GM21423 (cell line): ENCODE data around the gene CACNA1I.

Experiments used
- ATAC-seq: cut with Tn5 transposase; IDR thresholded peaks from one replicate; pipeline ENCODE4 v1.9.1; 2021; ENCODE audit warnings: mild to moderate bottlenecking, moderate library complexity; ENCODE audit not compliant: unreplicated experiment

CACNA1I gene

GRCh38 chr22:39535357-39535725, 35.2 kb upstream of the CACNA1I start:
- no peak for ATAC-seq

DNA sequence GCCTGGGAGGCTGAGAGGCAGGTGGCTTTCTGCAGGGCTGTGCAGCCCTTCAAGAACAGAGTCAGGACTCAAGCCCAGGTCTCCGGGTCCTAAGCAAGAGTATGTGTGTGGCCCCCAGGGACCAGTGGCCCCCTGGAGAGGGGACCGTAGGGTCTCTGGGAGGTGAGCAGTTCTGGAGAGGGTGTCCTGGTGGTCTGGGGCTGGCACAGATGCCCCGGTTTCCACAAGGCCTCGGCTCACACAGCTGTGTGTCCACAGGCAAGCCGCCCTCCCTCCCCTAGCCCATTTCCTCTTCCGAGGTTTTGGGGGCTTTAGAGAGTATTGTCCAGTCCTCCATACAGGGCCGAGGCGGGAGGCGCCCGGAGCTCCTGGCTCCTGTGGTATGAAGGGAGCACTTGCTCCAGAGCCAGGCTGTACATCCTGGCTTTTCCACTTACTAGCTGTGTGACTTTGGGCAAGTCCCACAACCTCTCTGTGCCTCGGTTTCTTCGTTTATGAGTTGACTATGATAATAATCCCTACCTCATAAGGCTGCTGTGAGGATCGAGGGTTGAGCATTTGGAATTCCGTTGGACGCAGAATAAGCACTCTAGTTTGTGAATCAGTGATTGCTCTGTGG, 34.6 kb upstream of the CACNA1I start:
- no peak for ATAC-seq

- no peak for ATAC-seq
These were observed 33.8 kb upstream of the CACNA1I start for GRCh38 chr22:39536711-39537110.

DNA sequence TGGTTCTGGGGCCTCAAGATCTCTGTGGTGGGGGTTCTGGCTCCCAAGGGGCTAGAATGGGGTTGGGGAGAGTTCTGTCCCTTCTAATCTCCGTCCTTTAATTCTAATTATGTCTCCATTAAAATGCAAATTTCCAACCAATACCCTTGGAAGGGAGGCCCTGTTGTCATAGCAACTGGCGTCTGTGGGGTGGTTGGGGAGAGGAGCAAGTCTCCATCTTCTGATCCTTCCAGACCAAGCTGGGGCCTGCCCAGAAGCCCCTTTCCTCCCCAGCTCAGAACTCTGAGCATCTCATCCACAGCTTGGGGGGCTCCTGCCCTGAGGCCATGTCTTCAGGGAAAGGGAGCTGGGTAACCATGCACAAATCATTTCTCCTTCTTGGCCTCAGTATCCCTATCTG, 32.6 kb upstream of the CACNA1I start:
- no peak for ATAC-seq

DNA sequence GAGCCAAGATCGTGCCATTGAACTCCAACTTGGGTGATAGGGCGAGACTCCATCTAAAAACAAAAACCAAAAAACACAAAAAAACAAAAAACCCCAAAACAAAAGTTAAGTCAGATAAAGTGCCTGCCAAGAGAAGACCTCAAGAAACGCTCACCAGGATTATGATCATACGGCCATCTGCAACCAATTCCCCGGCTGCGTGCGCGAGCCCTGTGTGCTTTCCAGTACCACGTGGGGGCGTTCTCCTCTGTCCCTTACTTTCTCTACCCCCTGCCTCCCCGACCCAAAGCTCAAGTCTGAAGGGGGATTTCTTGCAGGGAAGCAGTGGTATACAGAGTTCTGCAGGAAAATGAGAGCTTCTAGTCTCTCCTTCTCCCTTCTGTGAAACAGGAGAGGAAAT, 27.5 kb upstream of the CACNA1I start:
- ATAC-seq: no peak

DNA sequence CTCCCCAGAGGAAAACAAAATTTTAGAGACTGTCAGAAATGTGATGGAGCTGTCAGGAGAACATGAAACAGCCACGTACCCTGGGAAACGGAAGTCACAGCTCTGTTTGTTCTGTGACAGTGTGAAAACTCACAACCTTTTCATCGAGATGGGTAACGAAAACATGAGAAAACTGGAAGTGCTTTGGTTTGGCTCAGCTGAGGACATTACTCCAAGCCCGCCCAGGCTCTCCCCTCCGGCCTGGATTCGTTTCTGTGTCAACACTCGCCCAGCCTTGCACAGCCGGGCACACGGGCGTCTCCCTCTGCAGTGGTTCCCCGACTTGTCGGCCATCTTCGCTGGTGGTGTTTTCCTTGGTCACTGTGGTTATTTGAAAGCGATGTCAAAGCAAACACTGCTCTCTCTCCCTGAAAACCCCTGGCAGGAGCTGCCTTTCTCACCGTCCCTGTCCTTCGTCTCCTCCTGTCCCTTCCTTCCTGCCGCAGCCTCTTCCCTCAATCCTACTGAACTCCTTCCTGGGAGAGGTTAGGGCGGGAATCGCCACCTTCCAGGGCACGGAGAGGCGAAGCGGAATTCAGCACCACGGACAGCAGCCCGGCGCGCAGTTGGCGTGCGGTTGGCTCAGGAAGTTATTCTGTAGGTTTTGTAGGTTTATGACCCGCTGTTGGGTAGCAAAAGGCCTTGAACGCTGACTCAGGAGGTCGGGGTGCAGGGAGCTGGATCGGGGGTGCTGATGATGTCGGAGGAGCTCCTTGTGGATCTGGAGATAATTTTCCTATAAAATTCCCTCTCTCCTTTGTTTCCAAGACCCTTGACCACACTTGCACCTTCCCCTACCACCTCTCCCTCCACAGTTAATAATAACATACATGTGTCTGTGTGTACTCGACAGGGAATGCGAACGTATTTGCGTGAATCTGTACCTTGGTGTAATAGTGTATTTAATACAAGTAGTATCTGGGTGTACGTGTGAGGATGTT, 24.9 kb upstream of the CACNA1I start:
- no peak for ATAC-seq

DNA sequence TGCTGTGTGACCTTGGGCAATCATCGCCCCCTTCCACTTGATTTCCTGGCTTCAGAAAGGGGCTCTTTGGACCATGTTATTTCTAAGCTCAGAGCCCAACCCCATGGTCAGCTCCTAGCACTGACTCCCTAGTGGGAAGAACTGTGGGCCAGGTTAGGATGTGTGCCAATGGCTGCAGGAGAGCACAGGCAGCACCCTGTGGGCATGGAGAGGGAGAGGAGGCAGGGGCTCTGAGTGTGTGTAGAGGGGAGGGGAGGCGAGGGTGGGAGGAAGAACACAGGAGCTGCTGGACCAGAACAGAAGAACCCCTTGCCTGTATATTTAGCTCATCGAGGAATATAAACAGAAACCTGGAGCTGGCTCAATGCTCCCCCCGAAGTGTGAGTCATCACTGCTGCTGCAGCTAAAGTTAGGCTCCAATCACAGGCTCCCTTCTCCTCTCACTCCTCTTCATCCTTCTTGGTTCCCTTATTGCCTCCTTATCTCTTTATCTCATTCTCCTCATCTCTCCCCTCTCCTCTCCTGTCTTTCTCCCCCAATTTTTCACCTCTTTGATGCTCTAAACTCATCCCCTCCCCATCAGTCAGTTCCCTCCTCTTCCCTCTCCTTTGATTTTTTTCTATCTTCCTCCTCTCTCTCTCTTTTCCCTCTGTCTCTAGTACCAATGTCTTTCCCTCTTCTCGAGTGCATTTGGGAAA, 23.5 kb upstream of the CACNA1I start:
- no peak for ATAC-seq

DNA sequence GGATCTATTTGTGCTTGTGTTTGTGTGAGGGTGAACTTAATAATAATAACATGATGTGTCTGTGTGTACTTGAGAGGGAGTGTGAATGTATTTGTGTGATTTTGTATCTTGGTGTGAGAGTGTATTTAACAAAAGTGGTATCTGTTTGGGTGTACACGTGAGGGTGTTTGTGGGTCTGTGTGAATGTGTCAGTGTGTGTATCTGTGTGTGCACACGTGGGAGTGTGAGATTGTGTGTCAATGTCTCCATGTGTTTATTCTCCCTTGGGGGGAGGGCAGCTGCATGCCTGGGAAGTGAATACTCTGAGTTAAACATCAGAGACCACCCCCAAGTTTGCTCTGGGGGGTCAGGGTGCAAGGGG, 23.0 kb upstream of the CACNA1I start:
- ATAC-seq: no peak

DNA sequence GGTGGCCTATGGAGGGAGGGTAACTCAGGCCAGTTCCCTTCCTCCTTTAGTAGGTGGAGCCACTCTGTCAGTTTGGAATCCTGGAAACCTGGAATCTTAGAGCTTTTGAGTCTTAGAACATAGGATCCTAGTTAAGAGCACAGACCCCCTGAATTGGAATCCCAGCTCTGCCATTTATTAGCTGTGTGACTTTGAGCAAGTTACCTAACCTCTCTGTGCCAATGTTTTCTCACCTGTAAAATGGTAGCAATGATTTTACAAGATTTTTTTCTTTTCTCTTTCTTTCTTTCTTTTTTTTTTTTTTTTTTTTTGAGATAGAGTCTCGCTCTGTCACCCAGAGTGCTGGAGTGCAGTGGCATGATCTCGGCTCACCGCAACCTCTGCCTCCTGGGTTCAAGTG, 17.1 kb upstream of the CACNA1I start:
- no peak for ATAC-seq

GRCh38 chr22:39554151-39554550, 16.4 kb upstream of the CACNA1I start:
- no peak for ATAC-seq

DNA sequence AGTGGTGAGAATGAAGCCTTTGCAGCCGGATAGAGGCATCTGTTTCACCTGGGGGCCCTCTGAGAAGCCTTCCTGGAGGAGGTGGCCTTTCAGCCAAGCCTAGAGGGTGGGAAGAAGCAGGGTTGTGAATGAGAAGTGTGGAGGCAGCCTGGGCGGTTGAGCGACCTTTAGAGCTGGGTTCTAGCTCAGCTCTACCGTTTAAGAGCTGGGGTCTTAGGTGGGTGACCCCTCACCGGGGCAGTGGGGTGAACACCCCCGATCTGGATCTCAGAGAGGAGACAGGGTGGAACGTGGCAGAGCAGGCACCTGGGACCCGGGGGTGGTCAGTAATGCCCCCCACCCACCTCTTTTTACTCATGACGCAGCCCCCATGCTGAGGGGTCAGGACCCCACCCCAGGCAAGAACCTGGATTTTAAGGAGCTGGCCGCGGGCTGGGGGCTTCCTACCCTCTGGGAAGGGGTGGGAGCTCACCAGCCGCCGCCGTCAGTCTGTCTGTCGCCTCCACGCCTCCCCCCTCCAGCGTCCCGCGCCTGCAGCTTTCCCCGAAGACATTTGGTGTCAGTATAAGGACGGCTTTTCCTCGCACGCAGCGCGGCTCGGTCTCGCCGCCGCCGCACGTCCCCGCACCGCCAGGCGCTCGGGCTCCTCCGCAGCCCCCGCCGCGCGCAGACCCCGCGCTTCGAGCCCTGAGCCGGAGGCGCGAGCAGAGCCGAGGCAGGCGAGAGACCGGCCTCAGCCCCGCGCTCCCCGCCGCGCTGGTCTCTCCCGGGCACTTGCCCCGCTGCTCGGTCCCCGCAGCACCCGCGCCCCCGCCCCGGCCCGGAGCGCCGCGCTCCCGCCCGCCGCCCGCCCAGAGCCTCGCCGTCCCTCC, 13.3 kb upstream of the CACNA1I start:
- ATAC-seq: no peak

DNA sequence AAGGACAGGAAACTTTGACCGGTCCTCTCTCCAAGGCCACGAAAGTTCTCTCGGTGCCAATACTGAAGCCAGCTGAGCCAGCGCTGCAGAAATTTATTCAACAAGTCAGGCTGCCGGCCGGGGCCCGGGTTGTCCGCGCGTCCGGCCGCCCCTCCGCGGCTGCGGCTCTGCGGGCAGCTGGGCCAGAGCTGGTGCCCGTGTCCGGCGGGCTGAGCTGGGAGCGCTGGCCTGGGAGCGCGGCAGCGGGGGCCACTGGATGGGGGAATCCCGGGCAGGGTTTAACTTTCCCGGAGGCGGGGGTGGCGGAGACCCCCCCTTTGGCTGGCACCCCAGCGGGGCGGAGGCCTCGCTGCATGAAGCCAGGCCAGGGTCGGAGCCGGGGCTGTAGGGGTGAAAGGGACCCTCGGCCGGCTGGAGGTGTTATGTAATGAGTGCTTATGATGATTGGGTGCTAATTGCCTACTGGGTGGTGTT, 12.3 kb upstream of the CACNA1I start:
- ATAC-seq: no peak

- no peak for ATAC-seq
These were observed 11.6 kb upstream of the CACNA1I start for GRCh38 chr22:39558950-39559349.

- no peak for ATAC-seq
These were observed 11.0 kb upstream of the CACNA1I start for GRCh38 chr22:39559456-39560105.

DNA sequence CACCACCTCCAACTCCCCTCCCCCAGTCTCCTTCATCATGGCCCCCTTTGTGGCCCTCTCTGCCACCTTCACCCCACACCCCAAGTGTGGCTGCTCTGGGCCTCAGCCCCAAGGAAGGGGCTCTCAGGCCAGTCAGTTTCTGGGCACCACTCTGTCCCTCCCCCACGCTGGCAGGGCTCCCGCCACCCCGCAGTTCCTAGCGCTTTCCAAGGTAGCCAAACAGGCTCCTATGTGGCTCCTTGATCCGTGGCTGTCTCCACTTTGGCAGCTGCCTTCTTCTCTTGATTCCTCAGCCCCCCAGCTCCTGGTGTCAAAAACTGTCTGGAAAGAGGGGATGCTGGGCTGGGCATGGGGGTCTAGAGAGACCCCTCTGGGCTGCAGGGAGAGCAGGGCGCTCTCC, 10.4 kb upstream of the CACNA1I start:
- no peak for ATAC-seq

- no peak for ATAC-seq
These were observed 7.6 kb upstream of the CACNA1I start for GRCh38 chr22:39562839-39563489.

DNA sequence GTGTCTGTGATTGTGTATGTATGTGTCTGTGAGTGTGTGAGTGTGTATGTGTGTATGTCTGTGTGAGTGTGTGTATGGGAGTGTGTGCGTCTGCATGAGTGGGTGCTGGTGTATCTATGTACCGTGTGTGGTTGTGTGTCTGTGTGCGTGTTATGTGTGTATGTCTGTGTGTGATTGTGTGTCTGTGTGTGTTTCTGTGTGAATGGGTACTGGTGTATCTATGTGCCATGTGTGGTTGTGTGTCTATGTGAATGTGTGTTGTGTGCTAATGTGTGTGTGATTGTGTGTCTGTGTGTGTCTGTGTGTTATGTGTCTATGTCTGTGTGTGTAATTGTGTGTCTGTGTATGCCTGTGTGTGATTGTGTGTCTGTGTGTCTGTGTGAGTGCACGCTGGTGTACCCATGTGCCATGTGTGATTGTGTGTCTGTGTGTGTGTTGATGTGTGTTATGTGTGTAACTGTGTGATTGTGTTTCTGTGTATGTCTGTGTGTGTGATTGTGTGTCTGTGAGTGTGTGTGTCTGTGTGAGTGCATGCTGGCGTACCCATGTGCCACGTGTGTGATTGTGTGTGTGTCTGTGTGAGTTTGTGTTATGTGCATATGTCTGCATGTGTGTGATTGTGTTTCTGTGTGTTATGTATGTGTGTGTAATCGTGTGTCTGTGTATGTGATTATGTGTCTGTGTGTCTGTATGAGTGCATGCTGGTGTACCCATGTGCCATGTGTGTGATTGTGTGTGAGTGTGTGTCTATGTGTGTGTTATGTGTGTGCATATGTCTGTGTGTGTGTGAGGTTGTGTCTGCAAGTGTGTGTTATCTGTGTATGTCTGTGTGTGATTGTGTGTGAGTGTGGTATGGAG, 6.8 kb upstream of the CACNA1I start:
- ATAC-seq: no peak

- ATAC-seq: no peak
These were observed 5.1 kb upstream of the CACNA1I start for GRCh38 chr22:39565414-39565944.
